GM18907 (cell line): Measurements from ENCODE around the gene PAXX.

Experiments
- ATAC-seq: cut with Tn5 transposase; IDR thresholded peaks from one replicate; pipeline ENCODE4 v1.9.1; 2021; ENCODE audit warnings: mild to moderate bottlenecking, moderate library complexity; ENCODE audit not compliant: unreplicated experiment

Gene PAXX

GRCh38 chr9:136952876-136953770 is 39.1 kb upstream of the PAXX start:
- ATAC-seq: no peak

GRCh38 chr9:136953771-136954269 is 38.4 kb upstream of the PAXX start:
- no peak for ATAC-seq

GRCh38 chr9:136954270-136955083 is 37.7 kb upstream of the PAXX start:
- ATAC-seq: no peak

- ATAC-seq: no peak
These were observed 36.9 kb upstream of the PAXX start for GRCh38 chr9:136955202-136955942.

GRCh38 chr9:136955943-136956335 is 36.3 kb upstream of the PAXX start:
- no peak for ATAC-seq

- no peak for ATAC-seq
These were observed 35.6 kb upstream of the PAXX start for GRCh38 chr9:136956604-136957003.

GRCh38 chr9:136957461-136957860 is 34.8 kb upstream of the PAXX start:
- no peak for ATAC-seq

GRCh38 chr9:136957901-136958300 is 34.3 kb upstream of the PAXX start:
- no peak for ATAC-seq

- no peak for ATAC-seq
These were observed 33.7 kb upstream of the PAXX start for GRCh38 chr9:136958473-136958872.

GRCh38 chr9:136958898-136959850 is 33.0 kb upstream of the PAXX start:
- ATAC-seq: no peak

- ATAC-seq: no peak
These were observed 31.8 kb upstream of the PAXX start for GRCh38 chr9:136960212-136960937.

GRCh38 chr9:136960938-136961275 is 31.3 kb upstream of the PAXX start:
- no peak for ATAC-seq

- no peak for ATAC-seq
These were observed 30.8 kb upstream of the PAXX start for GRCh38 chr9:136961279-136962065.

- no peak for ATAC-seq
These were observed 30.1 kb upstream of the PAXX start for GRCh38 chr9:136962163-136962562.

GRCh38 chr9:136962701-136963248 is 29.4 kb upstream of the PAXX start:
- no peak for ATAC-seq

- ATAC-seq: no peak
These were observed 28.9 kb upstream of the PAXX start for GRCh38 chr9:136963341-136963740.

- no peak for ATAC-seq
These were observed 28.5 kb upstream of the PAXX start for GRCh38 chr9:136963751-136964150.

- no peak for ATAC-seq
These were observed 28.0 kb upstream of the PAXX start for GRCh38 chr9:136964171-136964689.
